GM21528 (cell line): ENCODE data around the gene CHAD.

Experiments
- ATAC-seq: cut with Tn5 transposase; IDR thresholded peaks from one replicate; pipeline ENCODE4 v1.9.1; 2021; ENCODE audit warnings: mild to moderate bottlenecking, moderate library complexity; ENCODE audit not compliant: unreplicated experiment, low FRiP score

The CHAD gene

GRCh38 chr17:50460831-50461526, 7.7 kb downstream of the CHAD start:
- ATAC-seq = no peak

- no peak for ATAC-seq
These were observed 8.9 kb downstream of the CHAD start for GRCh38 chr17:50459756-50460155.

- no peak for ATAC-seq
These were observed 9.7 kb downstream of the CHAD start for GRCh38 chr17:50458701-50459676.

- ATAC-seq = no peak
These were observed 10.4 kb downstream of the CHAD start for GRCh38 chr17:50458270-50458669.

GRCh38 chr17:50457621-50458020, 11.1 kb downstream of the CHAD start:
- no peak for ATAC-seq

- no peak for ATAC-seq
These were observed 14.8 kb downstream of the CHAD start for GRCh38 chr17:50453901-50454300.

GRCh38 chr17:50452630-50453300, 15.9 kb downstream of the CHAD start:
- no peak for ATAC-seq

GRCh38 chr17:50451943-50452629, 16.6 kb downstream of the CHAD start:
- no peak for ATAC-seq

GRCh38 chr17:50448643-50449042, 20.0 kb downstream of the CHAD start:
- ATAC-seq = no peak

- ATAC-seq = no peak
These were observed 20.6 kb downstream of the CHAD start for GRCh38 chr17:50447870-50448595.

GRCh38 chr17:50445730-50446325, 22.9 kb downstream of the CHAD start:
- no peak for ATAC-seq

GRCh38 chr17:50444841-50445715, 23.6 kb downstream of the CHAD start:
- ATAC-seq = no peak

GRCh38 chr17:50443505-50443974, 25.1 kb downstream of the CHAD start:
- ATAC-seq = no peak

- no peak for ATAC-seq
These were observed 27.5 kb downstream of the CHAD start for GRCh38 chr17:50440838-50441829.

- ATAC-seq = no peak
These were observed 28.4 kb downstream of the CHAD start for GRCh38 chr17:50440172-50440837.

- ATAC-seq = no peak
These were observed 29.7 kb downstream of the CHAD start for GRCh38 chr17:50439008-50439407.

GRCh38 chr17:50437409-50437808, 31.3 kb downstream of the CHAD start:
- no peak for ATAC-seq
